HG03039 (cell line): ENCODE results near the gene RNF225.
"Not testable (repeated sequence)": the region's sequence is repeated elsewhere in the genome, so short reads cannot be mapped to it uniquely, and the experiment has no call there.

Experiments used
- ATAC-seq: cut with Tn5 transposase; IDR thresholded peaks from one replicate; pipeline ENCODE4 v1.9.1; 2021; ENCODE audit warnings: mild to moderate bottlenecking, moderate library complexity; ENCODE audit not compliant: unreplicated experiment

The RNF225 gene

GRCh38 chr19:58386576-58387337 is 8.7 kb upstream of the RNF225 start, which contains the start of gene RPS5:
Gene RPS5 (plus strand): TSS chr19:58387269. CDS start chr19:58388138, 869 bp downstream.
- ATAC-seq = peak; percentile 81

DNA sequence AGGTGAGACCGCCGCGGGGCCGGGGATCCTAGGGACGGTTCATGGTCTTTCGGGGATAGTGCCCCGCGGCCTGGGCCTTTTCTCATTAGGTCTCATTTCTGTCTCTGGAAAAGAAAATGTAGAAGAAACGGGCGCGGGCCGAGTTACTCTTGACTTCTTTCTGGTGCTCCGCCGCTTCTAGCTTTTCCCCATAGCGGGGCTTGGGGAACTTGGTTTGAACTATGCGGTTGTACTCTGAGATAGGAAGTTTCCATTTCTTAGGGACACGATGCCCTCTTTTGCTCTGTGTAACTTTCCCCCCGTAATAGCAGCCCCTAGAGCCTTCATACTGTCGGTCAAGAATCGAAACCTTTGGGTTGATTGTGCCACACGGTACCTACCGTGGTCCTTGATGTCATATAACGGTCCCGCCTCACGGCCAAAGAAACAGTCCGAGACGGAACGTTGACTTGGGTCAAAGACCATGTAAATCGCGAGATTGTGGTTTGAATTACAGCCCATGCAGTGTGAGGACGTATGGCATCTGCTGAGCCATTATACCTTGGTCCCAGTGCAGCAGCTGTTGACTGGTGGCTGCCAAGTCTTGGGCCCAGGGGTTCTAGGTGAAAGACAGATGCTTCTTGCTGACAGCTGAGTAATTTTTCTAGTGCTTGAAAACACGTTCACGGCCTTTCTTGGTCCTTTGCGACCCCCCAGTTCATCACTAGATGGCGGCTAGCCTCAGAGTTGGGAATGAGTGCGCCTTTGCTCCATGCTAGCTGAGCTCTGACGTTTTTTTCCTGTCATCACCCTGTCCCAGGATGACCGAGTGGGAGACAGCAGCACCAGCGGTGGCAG is 7.9 kb upstream of the RNF225 start:
- ATAC-seq = no peak

- no peak for ATAC-seq
These were observed 7.3 kb upstream of the RNF225 start for GRCh38 chr19:58388175-58388526.

DNA sequence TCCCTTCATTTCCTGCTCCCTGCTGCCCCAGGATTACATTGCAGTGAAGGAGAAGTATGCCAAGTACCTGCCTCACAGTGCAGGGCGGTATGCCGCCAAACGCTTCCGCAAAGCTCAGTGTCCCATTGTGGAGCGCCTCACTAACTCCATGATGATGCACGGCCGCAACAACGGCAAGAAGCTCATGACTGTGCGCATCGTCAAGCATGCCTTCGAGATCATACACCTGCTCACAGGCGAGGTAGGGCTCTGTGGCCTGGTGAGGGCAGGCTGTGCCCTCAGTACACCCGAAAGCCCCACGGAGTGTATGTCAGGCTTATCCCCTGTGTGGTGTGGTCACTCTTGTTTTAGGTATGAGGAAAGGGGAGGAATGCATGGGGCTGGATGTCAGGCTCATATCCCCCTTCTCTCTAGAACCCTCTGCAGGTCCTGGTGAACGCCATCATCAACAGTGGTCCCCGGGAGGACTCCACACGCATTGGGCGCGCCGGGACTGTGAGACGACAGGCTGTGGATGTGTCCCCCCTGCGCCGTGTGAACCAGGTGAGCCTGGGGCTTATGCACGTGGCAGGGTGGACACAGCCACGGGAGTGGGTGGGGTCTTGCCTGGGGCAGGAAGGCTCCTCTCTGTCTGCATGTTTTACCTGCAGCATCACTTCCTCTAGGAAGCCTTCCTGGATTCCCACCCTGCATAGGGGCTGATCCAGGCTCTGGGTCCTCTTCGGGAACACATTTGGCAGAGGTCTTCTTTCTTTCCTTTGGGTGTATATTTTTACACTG is 2.3 kb upstream of the RNF225 start:
- no peak for ATAC-seq

DNA sequence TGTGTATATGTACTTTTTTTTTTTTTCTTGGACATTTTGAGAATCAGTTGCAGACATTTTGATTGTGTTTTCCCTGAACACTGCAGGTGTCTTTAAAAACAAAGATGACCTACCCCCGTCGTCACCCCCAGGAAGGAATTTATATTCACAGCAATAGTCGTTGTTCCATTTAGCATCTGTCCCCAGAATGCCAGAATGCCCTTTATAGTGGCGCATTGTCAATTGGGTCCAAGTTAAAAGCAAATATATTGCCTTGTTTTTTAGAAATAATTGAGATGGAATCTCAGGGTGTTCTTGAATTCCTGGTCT is 1.8 kb upstream of the RNF225 start:
- no peak for ATAC-seq

DNA sequence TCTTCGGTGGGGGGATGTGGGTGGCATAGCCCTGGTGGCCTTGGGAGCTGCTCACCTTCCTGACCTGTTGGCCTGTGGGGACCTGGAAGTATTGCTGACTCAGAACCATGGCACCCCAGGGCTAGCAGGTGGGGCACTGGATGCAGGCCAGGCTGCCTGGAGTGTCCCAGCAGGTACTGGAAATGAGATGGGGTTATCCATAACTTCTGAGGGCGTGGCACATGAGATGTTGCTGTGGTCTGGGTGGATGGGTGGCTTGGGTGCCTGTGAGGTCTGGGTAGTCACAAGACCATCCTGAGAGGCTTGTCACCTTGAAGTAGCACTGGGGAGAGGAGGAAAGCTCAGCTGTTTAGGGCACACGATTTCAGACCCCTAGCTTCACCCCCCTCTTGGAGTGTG is 636 bp upstream of the RNF225 start:
- no peak for ATAC-seq

DNA sequence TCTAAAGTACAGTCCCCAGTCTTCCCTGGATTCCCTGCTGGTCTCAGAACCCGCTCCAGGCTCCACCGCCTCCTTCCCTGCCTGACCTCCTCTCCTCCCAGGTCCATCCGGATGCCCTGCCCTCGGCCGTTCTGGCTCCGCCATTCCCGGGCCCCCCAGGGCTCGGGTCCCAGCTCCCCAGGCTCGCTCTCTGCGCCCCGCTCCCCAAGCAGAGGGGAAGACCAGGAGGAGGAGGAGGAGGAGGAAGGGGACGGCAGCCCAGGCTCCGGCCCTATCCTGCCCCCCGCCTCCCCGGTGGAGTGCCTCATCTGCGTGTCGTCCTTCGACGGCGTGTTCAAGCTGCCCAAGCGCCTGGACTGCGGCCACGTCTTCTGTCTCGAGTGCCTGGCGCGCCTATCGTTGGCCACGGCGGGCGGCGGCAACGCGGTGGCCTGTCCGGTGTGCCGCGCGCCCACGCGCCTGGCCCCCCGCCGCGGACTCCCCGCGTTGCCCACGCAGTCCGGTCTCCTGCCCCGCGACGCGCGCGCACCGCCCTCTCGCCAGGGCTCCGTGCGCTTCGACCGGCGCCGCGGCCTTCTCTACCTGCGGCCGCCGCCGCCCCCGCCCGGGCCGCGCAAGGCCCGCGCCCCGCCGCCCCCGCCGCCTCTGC is 647 bp downstream of the RNF225 start:
- no peak for ATAC-seq

DNA sequence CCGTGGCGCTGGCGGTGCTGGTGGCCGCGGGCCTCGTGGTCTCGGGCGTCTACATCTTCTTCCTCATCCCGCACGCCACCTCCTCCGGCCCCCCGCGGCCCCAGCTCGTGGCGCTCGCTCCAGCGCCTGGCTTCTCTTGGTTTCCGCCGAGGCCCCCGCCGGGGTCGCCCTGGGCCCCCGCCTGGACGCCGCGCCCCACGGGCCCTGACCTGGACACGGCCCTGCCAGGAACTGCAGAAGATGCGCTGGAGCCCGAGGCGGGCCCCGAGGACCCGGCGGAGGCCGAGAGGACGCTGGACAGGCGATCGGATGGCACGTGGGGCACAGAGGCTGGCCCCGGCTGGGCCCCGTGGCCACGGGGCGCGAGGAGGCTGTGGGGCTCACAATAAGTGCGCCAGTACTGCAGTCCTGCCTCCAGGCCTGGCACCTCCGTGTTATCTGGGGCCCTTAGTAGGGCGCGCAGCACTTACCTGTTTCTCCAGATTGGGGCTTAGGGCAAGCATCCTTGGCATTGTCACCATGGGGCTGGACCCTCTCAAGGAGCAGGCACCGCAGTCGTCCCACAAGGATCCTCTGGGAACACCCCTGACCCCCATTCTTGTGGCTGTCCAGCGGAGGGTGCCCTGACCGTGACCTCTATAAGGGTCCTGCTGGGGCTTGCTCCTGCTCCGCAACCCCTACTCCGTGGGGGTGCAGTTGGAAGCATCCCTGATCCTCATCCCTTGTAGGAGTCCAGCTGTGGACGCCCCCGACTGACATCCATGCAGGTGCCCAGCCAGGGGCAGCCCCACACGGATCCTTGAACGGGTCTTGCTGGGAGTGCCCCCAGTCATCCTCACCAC is 1.5 kb downstream of the RNF225 start:
- no peak for ATAC-seq

- ATAC-seq = no peak
These were observed 2.1 kb downstream of the RNF225 start for GRCh38 chr19:58397533-58398037.

DNA sequence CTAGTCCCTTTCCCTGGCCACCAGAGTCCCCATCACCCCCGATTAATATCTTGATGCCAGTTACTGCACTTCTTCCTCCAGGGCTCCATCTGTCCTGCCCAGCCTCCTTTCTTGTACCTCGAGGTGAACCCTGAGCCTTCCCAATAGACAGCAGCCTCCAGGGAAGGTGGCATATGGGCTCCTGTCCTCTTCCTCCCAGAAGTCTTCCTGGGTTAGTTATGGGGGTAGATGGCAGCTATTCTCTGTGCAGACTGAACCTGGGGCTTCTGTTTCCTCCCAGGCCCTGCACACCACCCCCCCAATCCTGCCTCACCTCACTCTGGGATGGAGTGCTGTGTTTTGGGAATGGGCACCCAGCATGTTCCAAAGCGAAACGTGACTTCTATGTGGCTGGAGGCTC is 2.6 kb downstream of the RNF225 start:
- ATAC-seq = no peak

GRCh38 chr19:58398545-58398944 is 3.1 kb downstream of the RNF225 start:
- ATAC-seq = no peak

GRCh38 chr19:58399903-58400302 is 4.4 kb downstream of the RNF225 start:
- ATAC-seq = no peak

DNA sequence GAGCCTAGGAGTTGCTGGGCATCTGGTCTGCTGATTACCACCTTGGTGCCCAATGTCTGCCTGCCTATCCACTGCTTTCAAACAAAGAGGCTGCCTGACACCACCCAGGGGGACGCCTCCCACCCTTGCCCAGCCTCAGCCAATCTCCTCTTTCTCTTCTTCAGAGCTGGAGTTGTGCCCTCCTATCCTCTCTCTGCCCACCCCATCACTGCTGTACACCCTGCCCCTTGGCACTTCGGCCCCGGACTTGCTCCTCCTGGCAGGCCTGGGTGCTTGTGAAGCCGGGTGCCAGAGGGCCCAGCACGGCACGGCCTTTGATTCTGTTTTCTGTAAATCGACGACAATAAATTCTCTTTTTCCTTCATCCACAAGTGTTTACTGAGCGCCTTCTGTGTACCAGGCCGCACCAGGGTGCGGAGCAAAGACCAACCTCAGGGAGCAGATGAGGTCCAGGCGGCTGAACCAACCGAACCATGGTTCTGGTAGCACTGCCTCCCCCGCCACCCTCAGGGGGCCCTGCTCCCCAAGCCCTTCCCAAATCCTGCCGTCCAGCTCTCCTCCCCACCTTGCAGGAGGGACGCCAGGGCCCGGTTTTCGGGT is 5.0 kb downstream of the RNF225 start:
- no peak for ATAC-seq

DNA sequence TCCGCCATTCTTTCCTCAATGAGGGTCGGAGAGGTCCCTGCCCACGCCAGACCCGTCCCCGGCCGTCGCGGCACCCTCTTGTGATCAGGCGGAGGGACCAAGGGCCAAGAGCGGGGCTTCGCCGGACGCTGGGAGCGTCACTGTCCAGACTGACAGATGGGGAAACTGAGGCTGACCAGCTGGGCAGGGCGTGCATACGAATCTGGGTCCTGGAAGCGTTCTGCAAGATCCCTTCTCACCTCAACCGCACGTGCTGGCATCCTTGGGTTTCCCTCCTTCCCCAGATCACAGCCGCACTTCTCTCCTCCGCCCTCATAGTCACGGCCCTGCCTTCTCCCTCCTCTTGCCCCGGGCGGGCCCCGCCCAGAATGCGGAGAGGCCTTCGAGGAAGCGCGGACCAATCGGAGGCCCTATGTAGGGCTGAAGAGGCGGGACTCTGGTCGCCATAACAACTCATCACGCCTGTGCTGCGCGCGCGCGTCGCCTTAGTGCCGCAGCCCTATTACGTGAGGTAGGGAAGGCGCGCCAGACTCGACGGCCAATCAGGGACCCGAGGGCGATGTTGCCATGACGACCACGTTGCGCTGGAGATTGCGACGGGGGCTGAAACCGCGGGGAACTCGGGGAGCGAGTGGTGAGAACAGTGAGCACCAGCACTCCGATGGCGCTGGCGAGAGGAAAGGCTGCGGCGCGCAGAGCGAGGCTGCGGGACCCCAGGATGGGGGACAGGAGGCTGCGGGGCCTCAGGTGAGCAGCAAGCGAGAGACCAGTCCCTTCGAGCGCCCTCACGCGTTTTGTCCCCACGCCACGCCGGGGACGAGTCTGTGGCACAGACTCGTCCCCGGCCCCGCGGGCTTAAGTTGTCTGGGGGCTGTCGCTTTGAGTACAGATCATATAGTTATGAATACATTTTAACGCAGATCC is 5.7 kb downstream of the RNF225 start:
- peak; percentile 95 for ATAC-seq

- no peak for ATAC-seq
These were observed 6.5 kb downstream of the RNF225 start for GRCh38 chr19:58401840-58402421.

GRCh38 chr19:58403920-58404478 is 8.5 kb downstream of the RNF225 start:
- not testable (repeated sequence) for ATAC-seq

- no peak for ATAC-seq
These were observed 11.6 kb downstream of the RNF225 start for GRCh38 chr19:58406818-58407657.
